ENCODE results near the gene DLG1. TPM values are rescaled to one million over a fixed set of nuclear protein-coding genes. Genes with fewer than 3 reads are reported as not detected.

The DLG1 gene
- total RNA-seq (2011; cell fraction: chromatin; rRNA removed; ENCODE audit: low replicate concordance) = 141 and 293 TPM in 2 replicates
- 38.2 and 46.8 TPM in 2 replicates for total RNA-seq (2011; cell fraction: nucleolus; rRNA removed)
- total RNA-seq (2011; cell fraction: nucleoplasm; rRNA removed) = 84.2 and 109 TPM in 2 replicates
- 36.3 and 39.4 TPM in 2 replicates for total RNA-seq (2014; rRNA removed)
- 49.1 and 55.6 TPM in 2 replicates for total RNA-seq (2014; rRNA removed; fragmentation: Illumina TruSeq; extraction: Trizol)
- 43.5 and 48.4 TPM in 2 replicates for total RNA-seq (2015; rRNA removed; fragmentation: Illumina TruSeq; extraction: Trizol)
- total RNA-seq (2021) = 55.7 and 57.5 TPM in 2 replicates
- polyA plus RNA-seq (2011; rRNA removed) = 38.9 and 43.6 TPM in 2 replicates
- 8.7 and 13.6 TPM in 2 replicates for polyA plus RNA-seq (2011; cell fraction: cytosol; rRNA removed)
- polyA plus RNA-seq (2011; cell fraction: nucleus; rRNA removed) = 49.2 and 58.1 TPM in 2 replicates
- 35.9 and 42.5 TPM in 2 replicates for polyA plus RNA-seq (2012)
- 51.4 and 63.5 TPM in 2 replicates for polyA plus RNA-seq (2014; fragmentation: Illumina TruSeq; extraction: Trizol)
- 10 to 100 TPM in 1 of 2 experiments, 1 to 10 TPM in 1; 9.4 to 13.4 TPM for polyA plus RNA-seq (2014; fragmentation: Nextera tagmentation; extraction: Ambion mirVana)
- polyA plus RNA-seq (2014; rRNA removed) = 30.8 and 31.0 TPM in 2 replicates
- 66.5 and 99.3 TPM in 2 replicates for polyA minus RNA-seq (2011; rRNA and poly(A)+ RNA removed)
- 19.7 and 21.1 TPM in 2 replicates for polyA minus RNA-seq (2011; cell fraction: cytosol; rRNA and poly(A)+ RNA removed)
- polyA minus RNA-seq (2011; cell fraction: nucleus; rRNA and poly(A)+ RNA removed) = 61.9 and 105 TPM in 2 replicates
- Bru-seq, nascent RNA = percentile 87 among the genes with signal in this experiment
- percentile 91 among the genes with signal in this experiment for BruChase-seq, experiment 1, labeled RNA remaining after a 2-hour chase
- BruChase-seq, experiment 2, labeled RNA remaining after a 6-hour chase = percentile 90 among the genes with signal in this experiment
- long read RNA-seq, experiment 1, full-length matches to known transcripts = 1 of 86 reads
- long read RNA-seq, experiment 1, partial matches to known transcripts = 25 of 86 reads
- long read RNA-seq, experiment 1, other reads (novel, unspliced or antisense) = 60 of 86 reads
- long read RNA-seq, experiment 2, partial matches to known transcripts = 5 of 19 reads
- long read RNA-seq, experiment 2, other reads (novel, unspliced or antisense) = 14 of 19 reads
- long read RNA-seq, experiment 3, partial matches to known transcripts = 0 of 6 reads
- long read RNA-seq, experiment 3, other reads (novel, unspliced or antisense) = 6 of 6 reads

- Histone ChIP-seq H3K36me3 (ENCODE audit: control insufficient read depth, insufficient read depth, low read length) (peaks cover 24% of the 10 kb centered on the region; the same call in 2 of the 3 replicates), H3K4me2 (ENCODE audit: insufficient read depth, low read length) (peak within 1 kb of the TSS; percentile 92), H3K27me3 (ENCODE audit: control insufficient read depth in 2 of 2, insufficient read depth in 2 of 2, low read length in 2 of 2) (no peaks in the 10 kb centered on the region), H3K79me2 (ENCODE audit: control insufficient read depth, insufficient read depth, low read length) (peaks cover 42% of the 10 kb centered on the region), H3K9me1 (ENCODE audit: control insufficient read depth, insufficient read depth, low read length) (no peaks in the 10 kb centered on the region), H3K27ac (ENCODE audit: extremely low read depth, low read depth, low read length) (peak within 1 kb of the TSS; percentile 91), H3K9me3 (replicated peaks; ENCODE audit: control insufficient read depth, insufficient read depth, low read depth, low read length) (no peaks in the 10 kb centered on the region), H3K4me1 (replicated peaks in 1 of 2; ENCODE audit: control insufficient read depth in 2 of 2, insufficient read depth in 2 of 2, low read length in 2 of 2) (peaks cover 11 to 21% of the 10 kb centered on the region in 2 experiments; a peak in 4 of 5 replicates), H3K9ac (ENCODE audit: insufficient read depth in 1 of 2, low read depth in 2 of 2, low read length in 2 of 2) (peak within 1 kb of the TSS; percentile 84 to 98), H4K20me1 (replicated peaks; ENCODE audit: control insufficient read depth, insufficient read depth, low read length) (no peaks in the 10 kb centered on the region), H2AFZ (ENCODE audit: low read depth, low read length) (peak within 1 kb of the TSS; percentile 94), H3K4me3 (peak within 1 kb of the TSS; percentile 88)
- no TSS peak for BruUV-seq (replicated peaks)
- in situ Hi-C loops (cut with MboI) = no loop called here
- POLR2A ChIA-PET = interaction anchor here (0.7 to 2.0 kb wide), 4 partner anchors 8 to 196 kb away, joined by 3 to 9 read pairs (median 4); no protein-coding TSS in a partner anchor
- CTCF ChIA-PET (ENCODE audit: low intra/inter-chr PET ratio) = interaction anchor here (0.7 kb wide), 1 partner anchor 329 kb away, joined by 3 read pairs; no protein-coding TSS in a partner anchor
- ATAC-seq (peak; percentile 83), DNase-seq (ENCODE audit: extremely low read depth in 1 of 4, low spot score in 3 of 4) (peak; percentile 92 to 96 (median 94)), FAIRE-seq (peak; percentile 85)
- 0% methylated on average over 24 of the region's 29 CpGs for WGBS (ENCODE audit: insufficient coverage, low coverage, missing lambda C conversion rate)
- intact Hi-C loops (cut with micrococcal nuclease) = no loop called here
- no peak for TF ChIP-seq SAFB (IDR thresholded peaks at IDR 0.05; ENCODE audit: borderline replicate concordance, low read depth, low read length)
- TF ChIP-seq KDM1A (IDR thresholded peaks at IDR 0.05) = peak in 1 of 2 experiments; percentile 19; a peak in 1 of 4 replicates
- TF ChIP-seq MBD2 (IDR thresholded peaks at IDR 0.05; ENCODE audit: borderline replicate concordance, low read depth) = no peak
- TF ChIP-seq NKRF (IDR thresholded peaks at IDR 0.05; ENCODE audit: borderline replicate concordance) = peak; percentile 66; the same call in 1 of the 2 replicates
- peak; percentile 46; the same call in 1 of the 2 replicates for TF ChIP-seq VEZF1 (CRISPR knock-in tag; IDR thresholded peaks at IDR 0.05)
- TF ChIP-seq ZBTB2 (IDR thresholded peaks at IDR 0.05) = 0 out of 2 replicates have a peak, but pooled peaks have one; percentile 37
- peak; percentile 37 for TF ChIP-seq TBP (optimal IDR thresholded peaks at IDR 0.05; ENCODE audit: low read depth, low read length)
- TF ChIP-seq IRF9 (tag; IDR thresholded peaks at IDR 0.05) = no peak
Measured at GRCh38 chr3:197298341-197298944, at the start of gene DLG1. TSS of gene DLG1 (minus strand) at chr3:197298612. CDS start at chr3:197297204, 1,408 bp downstream.
